ENCODE measurements around the gene IP6K2.

GRCh38 chr3:48738144-48738536 lies 21.1 kb upstream of the IP6K2 start:
- TF ChIP-seq EZH2phosphoT487 (IDR thresholded peaks at IDR 0.05; ENCODE audit: borderline replicate concordance, low read length) (no peak), CTCF (conservative IDR thresholded peaks at IDR 0.05; ENCODE audit: low read depth, low read length) (no peak), EZH2 (IDR thresholded peaks at IDR 0.05; ENCODE audit: low read length, unreplicated experiment) (no peak)
